H1 (cell line): Measurements from ENCODE around the gene RYR3. TPM values are rescaled to one million over a fixed set of nuclear protein-coding genes. Genes with fewer than 3 reads are reported as not detected.

ENCODE experiments used
- CTCF ChIA-PET: fragments of 300-600 bp; sonication (Branson Sonifier 250); formaldehyde crosslinking; loops from one replicate; lab custom pipeline; 2021; ENCODE audit not compliant: partially characterized antibody; lab: Charles Lee
- POLR2A ChIA-PET: fragments of 300-600 bp; sonication (Branson Sonifier 250); formaldehyde crosslinking; loops from one replicate; lab custom pipeline; 2021; ENCODE audit warnings: inconsistent platforms; ENCODE audit not compliant: partially characterized antibody; lab: Charles Lee
- DNase-seq, 2 experiments: peaks; one replicate each; pipeline versions ENCODE4 v3.0.0 to v3.0.0-alpha.2; 2010 to 2022; ENCODE audit warnings: low spot score in 2 of 2, low read depth in 1 of 2, mixed read lengths in 1 of 2
- FAIRE-seq: peaks from 2 replicates; lab custom pipeline; 2011; peaks lifted over from hg19 to GRCh38; lab: Jason Lieb, UNC
- H2AFZ ChIP-seq: 2 replicates; pipeline ENCODE4 v1.8.1; 2012; ENCODE audit warnings: low read length, inconsistent platforms
- H2AK5ac ChIP-seq: 2 replicates; pipeline ENCODE4 v1.6.1; 2013; ENCODE audit warnings: low read depth, low read length
- H2BK120ac ChIP-seq: replicated peaks from 2 replicates; pipeline ENCODE3; 2013; ENCODE audit warnings: low read depth, low read length, inconsistent platforms
- H2BK12ac ChIP-seq: 2 replicates; pipeline ENCODE4 v1.6.1; 2013; ENCODE audit warnings: low read depth, low read length
- H2BK15ac ChIP-seq: 2 replicates; pipeline ENCODE4 v1.6.1; 2013; ENCODE audit warnings: low read length
- H2BK20ac ChIP-seq: 2 replicates; pipeline ENCODE4 v1.6.1; 2013; ENCODE audit warnings: low read length
- H2BK5ac ChIP-seq: 2 replicates; pipeline ENCODE4 v1.6.1; 2013; ENCODE audit warnings: low read depth, low read length
- H3K14ac ChIP-seq: 2 replicates; pipeline ENCODE4 v1.6.1; 2013; ENCODE audit warnings: inconsistent platforms; ENCODE audit not compliant: insufficient read length
- H3K18ac ChIP-seq: 2 replicates; pipeline ENCODE4 v1.6.1; 2013; ENCODE audit warnings: low read length; ENCODE audit errors: extremely low read depth
- H3K23ac ChIP-seq: 2 replicates; pipeline ENCODE4 v1.6.1; 2013; ENCODE audit warnings: inconsistent platforms; ENCODE audit not compliant: insufficient read length
- H3K23me2 ChIP-seq: 2 replicates; pipeline ENCODE4 v1.6.1; 2013; ENCODE audit warnings: low read depth, low read length
- H3K27ac ChIP-seq: 2 replicates; pipeline ENCODE4 v1.6.1; 2011; ENCODE audit warnings: low read depth, low read length, inconsistent platforms
- H3K27me3 ChIP-seq, 4 experiments: replicated peaks in 1 of 4; 1 replicate in 1 of 4; 2 replicates in 3 of 4; pipeline versions ENCODE4 v1.6.1 to v1.8.1; 2011 to 2013; ENCODE audit warnings: low read length in 3 of 4, mild to moderate bottlenecking in 3 of 4, inconsistent platforms in 2 of 4, mixed read lengths in 2 of 4, moderate library complexity in 1 of 4; ENCODE audit not compliant: control insufficient read depth in 3 of 4, insufficient read depth in 3 of 4; ENCODE audit errors: extremely low read depth in 1 of 4
- H3K36me3 ChIP-seq, 4 experiments: 2 replicates each; pipeline versions ENCODE4 v1.6.1 to v1.8.1; 2011 to 2013; ENCODE audit warnings: mild to moderate bottlenecking in 4 of 4, low read length in 3 of 4, moderate library complexity in 2 of 4, control low read depth in 1 of 4, inconsistent platforms in 1 of 4; ENCODE audit not compliant: insufficient read depth in 4 of 4, control insufficient read depth in 2 of 4
- H3K4ac ChIP-seq: replicated peaks from 2 replicates; pipeline ENCODE3; 2013; ENCODE audit warnings: low read length, low read depth, mixed read lengths, inconsistent platforms; ENCODE audit not compliant: insufficient read length
- H3K4me1 ChIP-seq, 4 experiments: replicated peaks in 1 of 4; 1 replicate in 1 of 4; 2 replicates in 3 of 4; pipeline versions ENCODE4 v1.6.1 to v1.8.1; 2011 to 2013; ENCODE audit warnings: low read length in 3 of 4, inconsistent platforms in 2 of 4, mixed read lengths in 1 of 4; ENCODE audit not compliant: insufficient read depth in 4 of 4, control insufficient read depth in 3 of 4
- H3K4me2 ChIP-seq, 2 experiments: 2 replicates each; pipeline versions ENCODE4 v1.6.1 to v1.8.1; 2011 to 2013; ENCODE audit warnings: low read depth in 2 of 2, low read length in 2 of 2, control low read depth in 1 of 2, inconsistent platforms in 1 of 2, mild to moderate bottlenecking in 1 of 2; ENCODE audit not compliant: insufficient read depth in 1 of 2
- H3K4me3 ChIP-seq, 4 experiments: fragments of 200-600, 300-600 bp in 1 of 4; sonication (generic), shearing (Covaris generic), sonication (Bioruptor Twin) in 1 of 4; 2 replicates each; pipeline versions ENCODE4 v1.5.1 to v1.8.1; 2011 to 2016; ENCODE audit warnings: low read length in 4 of 4, low read depth in 3 of 4, control low read depth in 2 of 4, inconsistent platforms in 2 of 4, mild to moderate bottlenecking in 2 of 4, mixed read lengths in 1 of 4, moderate library complexity in 1 of 4; ENCODE audit not compliant: insufficient read depth in 2 of 4; ENCODE audit errors: extremely low read depth in 1 of 4
- H3K56ac ChIP-seq: replicated peaks from 2 replicates; pipeline ENCODE3; 2013; ENCODE audit warnings: low read depth, mild to moderate bottlenecking, mixed read lengths, low read length, inconsistent platforms; ENCODE audit not compliant: insufficient read length
- H3K79me1 ChIP-seq: 2 replicates; pipeline ENCODE4 v1.6.1; 2013; ENCODE audit warnings: low read depth, low read length, control low read depth
- H3K79me2 ChIP-seq, 2 experiments: 2 replicates each; pipeline versions ENCODE4 v1.6.1 to v1.8.1; 2012 to 2013; ENCODE audit warnings: low read length in 2 of 2, mild to moderate bottlenecking in 2 of 2, inconsistent platforms in 1 of 2; ENCODE audit not compliant: insufficient read depth in 2 of 2, control insufficient read depth in 1 of 2
- H3K9ac ChIP-seq, 4 experiments: replicated peaks in 1 of 4; 1 replicate in 1 of 4; 2 replicates in 3 of 4; pipeline versions ENCODE4 v1.6.1 to v1.8.1; 2011 to 2013; ENCODE audit warnings: low read depth in 3 of 4, low read length in 3 of 4, control low read depth in 2 of 4, mild to moderate bottlenecking in 2 of 4, moderate library complexity in 2 of 4, inconsistent platforms in 1 of 4; ENCODE audit errors: extremely low read depth in 1 of 4
- H3K9me3 ChIP-seq, 2 experiments: 2 replicates each; pipeline versions ENCODE4 v1.6.1 to v1.8.1; 2012 to 2013; ENCODE audit warnings: mild to moderate bottlenecking in 2 of 2, moderate library complexity in 2 of 2, control low read depth in 1 of 2, inconsistent platforms in 1 of 2, low read depth in 1 of 2, low read length in 1 of 2, mixed read lengths in 1 of 2; ENCODE audit not compliant: insufficient read depth in 2 of 2
- H4K20me1 ChIP-seq, 2 experiments: replicated peaks in 1 of 2; 2 replicates each; pipeline versions ENCODE3 to v1.8.1; 2011 to 2013; ENCODE audit warnings: inconsistent platforms in 2 of 2, low read length in 2 of 2, mild to moderate bottlenecking in 1 of 2; ENCODE audit not compliant: insufficient read depth in 2 of 2, control insufficient read depth in 1 of 2
- H4K5ac ChIP-seq: 2 replicates; pipeline ENCODE4 v1.6.1; 2013; ENCODE audit warnings: low read length, low read depth, mixed read lengths, inconsistent platforms; ENCODE audit not compliant: insufficient read length
- H4K8ac ChIP-seq: 2 replicates; pipeline ENCODE4 v1.8.0; 2013; ENCODE audit warnings: mild to moderate bottlenecking, moderate library complexity, low read length, inconsistent platforms; ENCODE audit not compliant: insufficient read depth; ENCODE audit errors: extremely low read depth
- H4K91ac ChIP-seq: replicated peaks from 2 replicates; pipeline ENCODE3; 2013; ENCODE audit warnings: low read length, mixed read lengths, inconsistent platforms; ENCODE audit not compliant: insufficient read length
- BACH1 ChIP-seq: IDR thresholded peaks from 2 replicates; pipeline ENCODE4 v1.6.1; 2012; ENCODE audit warnings: low read length, improper control_type of control experiment
- BCL11A ChIP-seq, 2 experiments: IDR thresholded peaks; one replicate each; pipeline ENCODE4 v1.6.1; 2011; ENCODE audit warnings: low read depth in 2 of 2, low read length in 2 of 2, mild to moderate bottlenecking in 2 of 2
- CHD2 ChIP-seq: IDR thresholded peaks from 2 replicates; pipeline ENCODE4 v1.6.1; 2012; ENCODE audit warnings: low read length, improper control_type of control experiment
- CTBP2 ChIP-seq: IDR thresholded peaks from 2 replicates; pipeline ENCODE4 v1.7.0; 2011; ENCODE audit warnings: borderline replicate concordance, mild to moderate bottlenecking, moderate library complexity, mixed read lengths, low read length; ENCODE audit not compliant: insufficient read depth, insufficient read length
- EP300 ChIP-seq, 2 experiments: IDR thresholded peaks; 1 replicate in 1 of 2; 2 replicates in 1 of 2; pipeline ENCODE4 v1.6.1; 2011 to 2012; ENCODE audit warnings: low read depth in 2 of 2, low read length in 2 of 2, mild to moderate bottlenecking in 2 of 2, borderline replicate concordance in 1 of 2, inconsistent platforms in 1 of 2, moderate library complexity in 1 of 2
- HDAC2 ChIP-seq, 2 experiments: fragments of 300-600 bp in 1 of 2; sonication (generic) in 1 of 2; IDR thresholded peaks; 2 replicates each; pipeline ENCODE4 v1.6.1; 2011 to 2012; ENCODE audit warnings: low read depth in 2 of 2, low read length in 2 of 2, mild to moderate bottlenecking in 2 of 2, moderate library complexity in 2 of 2, borderline replicate concordance in 1 of 2, inconsistent platforms in 1 of 2
- KDM1A ChIP-seq: fragments of 200-600, 300-600 bp; sonication (generic); IDR thresholded peaks from 2 replicates; pipeline ENCODE4 v1.7.1; 2016; ENCODE audit warnings: mild to moderate bottlenecking, low read length, borderline replicate concordance
- MAX ChIP-seq: IDR thresholded peaks from 2 replicates; pipeline ENCODE4 v1.6.1; 2012; ENCODE audit warnings: inconsistent platforms
- RXRA ChIP-seq: IDR thresholded peaks from 2 replicates; pipeline ENCODE4 v1.6.1; 2011; ENCODE audit warnings: low read depth, mild to moderate bottlenecking, low read length, moderate library complexity; ENCODE audit not compliant: insufficient read depth
- TAF1 ChIP-seq: IDR thresholded peaks from 2 replicates; pipeline ENCODE4 v1.6.1; 2011; ENCODE audit warnings: mild to moderate bottlenecking, low read depth, low read length
- TCF12 ChIP-seq: IDR thresholded peaks from 2 replicates; pipeline ENCODE4 v1.6.1; 2011; ENCODE audit warnings: low read depth, mild to moderate bottlenecking, low read length
- USF2 ChIP-seq: IDR thresholded peaks from 2 replicates; pipeline ENCODE4 v1.6.1; 2011; ENCODE audit warnings: low read length, improper control_type of control experiment
- WGBS, 2 experiments: shearing (Covaris generic) in 1 of 2; methylation state at CpG; one replicate each; pipeline versions ENCODE4 v1.1.6 to v1.1.7; 2013 to 2015; ENCODE audit warnings: low lambda C conversion rate in 2 of 2, mixed read lengths in 2 of 2, inconsistent platforms in 1 of 2, low coverage in 1 of 2, missing lambda C conversion rate in 1 of 2; ENCODE audit not compliant: insufficient replicate concordance in 2 of 2, insufficient coverage in 1 of 2, insufficient read length in 1 of 2; ENCODE audit errors: extremely low coverage in 1 of 2, missing lambda C conversion rate in 1 of 2; 5-methylcytosine and 5-hydroxymethylcytosine counted together
- polyA plus RNA-seq, 7 experiments: library from polyadenylated mRNA; depleted of rRNA in 3 of 7; stranded (reverse) in 5 of 7; unstranded in 2 of 7; fragments of >200 nt in 5 of 7; fragments of 200-250 nt in 2 of 7; gene quantifications; 1 replicate in 5 of 7; 2 replicates in 1 of 7; 4 replicates in 1 of 7; pipeline versions ENCODE4 v1.2.1 to v1.2.3, GENCODE V29; 2011 to 2013; ENCODE audit warnings: missing spikeins in 2 of 7, mixed read lengths in 2 of 7
- total RNA-seq: library from RNA; stranded (reverse); fragmentation: NEBNext Ultra II Directional; extraction: Animal tissue kit (Norgen Biotek cat#: 25700); gene quantifications from 2 replicates; pipeline ENCODE4 v1.2.1, GENCODE V29; 2021

Gene RYR3
- total and polyA plus RNA-seq, 2 of the 8 experiments (the other 6 are each of a cell fraction or from before 2014, with no cell fraction given), result 0.33 to 3.4 TPM

DNA sequence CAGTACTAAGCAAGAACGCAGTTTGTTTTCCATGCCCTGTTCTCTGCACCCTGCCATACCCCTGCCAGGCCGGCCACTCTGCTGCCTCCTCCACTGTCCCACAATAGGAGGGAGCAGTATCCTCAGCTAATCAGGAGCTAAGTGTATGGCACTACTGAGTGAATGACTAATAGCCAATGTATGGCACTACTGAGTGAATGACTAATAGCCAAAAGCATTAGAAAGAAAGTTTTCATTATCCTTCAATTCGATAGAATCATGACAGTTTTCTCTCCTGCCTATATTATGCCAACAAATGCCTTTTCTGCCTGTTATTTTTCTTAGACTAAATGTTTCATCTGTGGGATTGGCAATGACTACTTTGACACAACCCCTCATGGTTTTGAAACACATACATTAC is 550.0 kb downstream of the RYR3 start:
- no peak for DNase-seq
- no peak overlapping the region for H2BK12ac ChIP-seq
- no peak overlapping the region for H2BK5ac ChIP-seq
- POLR2A ChIA-PET, result no interaction called here
- H3K9ac ChIP-seq, result no peak overlapping the region
- H2BK120ac ChIP-seq, result peak overlapping the region; percentile 43
- H3K36me3 ChIP-seq, result no peaks in the 10 kb centered on the region; a peak in 1 of 8 replicates
- no peak overlapping the region for H2AFZ ChIP-seq
- H4K8ac ChIP-seq, result no peak overlapping the region
- H3K79me2 ChIP-seq, result no peaks in the 10 kb centered on the region
- H3K4me1 ChIP-seq, result peaks cover 0 to 6% (median 3%) of the 10 kb centered on the region in 4 experiments; a peak in 3 of 7 replicates
- no peak overlapping the region for H3K23ac ChIP-seq
- no peak overlapping the region for H3K56ac ChIP-seq
- no peak overlapping the region for H4K91ac ChIP-seq
- no peak for FAIRE-seq
- no peaks in the 10 kb centered on the region for H3K23me2 ChIP-seq
- no peaks in the 10 kb centered on the region for H3K27me3 ChIP-seq
- H3K9me3 ChIP-seq, result no peaks in the 10 kb centered on the region
- no peak overlapping the region for H2BK15ac ChIP-seq
- no peak overlapping the region for H3K27ac ChIP-seq
- 86% methylated on average over 3 of the region's 3 CpGs; no CpG with 5 or more reads in 1 of the 2 experiments for WGBS, 2 experiments
- no peak overlapping the region for H3K4ac ChIP-seq
- no peak overlapping the region for H3K14ac ChIP-seq
- CTCF ChIA-PET, result interaction anchor here (0.8 to 1.3 kb wide), 5 partner anchors 12 to 111 kb away, joined by 3 read pairs; no protein-coding TSS in a partner anchor
- H4K20me1 ChIP-seq, result no peaks in the 10 kb centered on the region
- no peak overlapping the region for H4K5ac ChIP-seq
- no peak overlapping the region for H2AK5ac ChIP-seq
- no peak overlapping the region for H3K4me3 ChIP-seq
- no peak overlapping the region for H3K18ac ChIP-seq
- no peak overlapping the region for H2BK20ac ChIP-seq
- no peak overlapping the region; a peak in 1 of 4 replicates for H3K4me2 ChIP-seq
- H3K79me1 ChIP-seq, result no peaks in the 10 kb centered on the region
- TF ChIP-seq CTBP2 (no peak), TCF12 (no peak), BCL11A (IDR thresholded peaks at IDR 0.05; ENCODE audit: low read depth in 2 of 2, low read length in 2 of 2) (no peak), MAX (no peak), BACH1 (no peak), RXRA (no peak), CHD2 (no peak), HDAC2 (IDR thresholded peaks at IDR 0.05; ENCODE audit: borderline replicate concordance in 1 of 2, low read depth in 2 of 2, low read length in 2 of 2) (no peak), USF2 (no peak), KDM1A (no peak), TAF1 (no peak), EP300 (IDR thresholded peaks at IDR 0.05; ENCODE audit: borderline replicate concordance in 1 of 2, low read depth in 2 of 2, low read length in 2 of 2) (no peak)
